ENCODE measurements around the gene NAPB. TPM values are rescaled to one million over a fixed set of nuclear protein-coding genes. Genes with fewer than 3 reads are reported as not detected.

Gene NAPB
- total and polyA plus RNA-seq, 8 donors, result 2.3 to 11.7 (median 4.2) TPM

- 61 to 79% methylated on average over 3 of the region's 3 CpGs for WGBS, 2 donors
- Histone ChIP-seq H3K9me3 (no peaks in the 10 kb centered on the region), H3K4me1 (peaks cover 7 to 28% (median 14%) of the 10 kb centered on the region in 3 donors), H3K27ac (no peak overlapping the region), H3K27me3 (no peaks in the 10 kb centered on the region), H3K4me3 (no peak overlapping the region), H3K36me3 (peaks cover 0 to 33% (median 18%) of the 10 kb centered on the region in 3 donors)
- TF ChIP-seq, protein P1, sequence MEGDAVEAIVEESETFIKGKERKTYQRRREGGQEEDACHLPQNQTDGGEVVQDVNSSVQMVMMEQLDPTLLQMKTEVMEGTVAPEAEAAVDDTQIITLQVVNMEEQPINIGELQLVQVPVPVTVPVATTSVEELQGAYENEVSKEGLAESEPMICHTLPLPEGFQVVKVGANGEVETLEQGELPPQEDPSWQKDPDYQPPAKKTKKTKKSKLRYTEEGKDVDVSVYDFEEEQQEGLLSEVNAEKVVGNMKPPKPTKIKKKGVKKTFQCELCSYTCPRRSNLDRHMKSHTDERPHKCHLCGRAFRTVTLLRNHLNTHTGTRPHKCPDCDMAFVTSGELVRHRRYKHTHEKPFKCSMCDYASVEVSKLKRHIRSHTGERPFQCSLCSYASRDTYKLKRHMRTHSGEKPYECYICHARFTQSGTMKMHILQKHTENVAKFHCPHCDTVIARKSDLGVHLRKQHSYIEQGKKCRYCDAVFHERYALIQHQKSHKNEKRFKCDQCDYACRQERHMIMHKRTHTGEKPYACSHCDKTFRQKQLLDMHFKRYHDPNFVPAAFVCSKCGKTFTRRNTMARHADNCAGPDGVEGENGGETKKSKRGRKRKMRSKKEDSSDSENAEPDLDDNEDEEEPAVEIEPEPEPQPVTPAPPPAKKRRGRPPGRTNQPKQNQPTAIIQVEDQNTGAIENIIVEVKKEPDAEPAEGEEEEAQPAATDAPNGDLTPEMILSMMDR (IDR thresholded peaks at IDR 0.05), result no peak
- intact Hi-C loops (cut with DNase I), result no loop called here
- DNase-seq (no peak), FAIRE-seq (no peak), ATAC-seq (no peak)
Measured at GRCh38 chr20:23370873-23371272, 50.4 kb downstream of the NAPB start.

DNA sequence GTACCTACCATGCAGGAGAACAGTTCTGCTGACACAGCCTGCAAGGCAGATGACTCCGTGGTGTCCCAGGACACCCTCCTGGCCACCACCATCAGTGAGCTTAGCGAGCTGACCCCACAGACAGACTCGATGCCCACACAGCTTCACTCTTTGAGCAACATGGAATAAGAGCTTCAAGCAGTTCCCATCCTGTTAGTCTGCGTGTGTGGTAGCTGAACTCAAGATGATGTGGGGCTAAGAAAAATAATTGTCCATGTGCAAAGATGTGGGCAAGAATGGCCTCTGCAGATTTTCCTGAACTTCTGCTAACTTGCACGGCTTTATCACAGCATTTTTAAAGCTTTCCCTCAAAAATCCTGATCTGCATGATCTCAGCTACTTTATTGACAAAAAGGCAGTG lies 51.0 kb downstream of the NAPB start:
- Histone ChIP-seq H3K27me3 (no peaks in the 10 kb centered on the region), H3K4me1 (peaks cover 7 to 30% (median 15%) of the 10 kb centered on the region in 3 donors), H3K9me3 (no peaks in the 10 kb centered on the region), H3K4me3 (no peak overlapping the region), H3K27ac (no peak overlapping the region), H3K36me3 (peaks cover 0 to 27% (median 18%) of the 10 kb centered on the region in 3 donors)
- WGBS, 2 donors, result 89 to 91% methylated on average over 5 of the region's 5 CpGs
- DNase-seq (no peak), FAIRE-seq (no peak), ATAC-seq (no peak)
- intact Hi-C loops (cut with DNase I), result no loop called here
- TF ChIP-seq, protein P1 (IDR thresholded peaks at IDR 0.05), result no peak

- H3K27ac ChIP-seq, result no peak overlapping the region
- ATAC-seq, result no peak
- intact Hi-C loops (cut with DNase I), result no loop called here
- H3K27me3 ChIP-seq, result no peaks in the 10 kb centered on the region
- H3K9me3 ChIP-seq, result no peaks in the 10 kb centered on the region
- no peak overlapping the region for H3K4me3 ChIP-seq
- 95 to 96% methylated on average over 14 of the region's 14 CpGs for WGBS, 2 donors
- H3K4me1 ChIP-seq, result peaks cover 7 to 30% (median 15%) of the 10 kb centered on the region in 3 donors
- DNase-seq, result no peak
- TF ChIP-seq, protein P1 (IDR thresholded peaks at IDR 0.05), result no peak
- no peak for FAIRE-seq
- H3K36me3 ChIP-seq, result peaks cover 0 to 26% (median 18%) of the 10 kb centered on the region in 3 donors
Measured at GRCh38 chr20:23369072-23369823, 52.0 kb downstream of the NAPB start.

DNA sequence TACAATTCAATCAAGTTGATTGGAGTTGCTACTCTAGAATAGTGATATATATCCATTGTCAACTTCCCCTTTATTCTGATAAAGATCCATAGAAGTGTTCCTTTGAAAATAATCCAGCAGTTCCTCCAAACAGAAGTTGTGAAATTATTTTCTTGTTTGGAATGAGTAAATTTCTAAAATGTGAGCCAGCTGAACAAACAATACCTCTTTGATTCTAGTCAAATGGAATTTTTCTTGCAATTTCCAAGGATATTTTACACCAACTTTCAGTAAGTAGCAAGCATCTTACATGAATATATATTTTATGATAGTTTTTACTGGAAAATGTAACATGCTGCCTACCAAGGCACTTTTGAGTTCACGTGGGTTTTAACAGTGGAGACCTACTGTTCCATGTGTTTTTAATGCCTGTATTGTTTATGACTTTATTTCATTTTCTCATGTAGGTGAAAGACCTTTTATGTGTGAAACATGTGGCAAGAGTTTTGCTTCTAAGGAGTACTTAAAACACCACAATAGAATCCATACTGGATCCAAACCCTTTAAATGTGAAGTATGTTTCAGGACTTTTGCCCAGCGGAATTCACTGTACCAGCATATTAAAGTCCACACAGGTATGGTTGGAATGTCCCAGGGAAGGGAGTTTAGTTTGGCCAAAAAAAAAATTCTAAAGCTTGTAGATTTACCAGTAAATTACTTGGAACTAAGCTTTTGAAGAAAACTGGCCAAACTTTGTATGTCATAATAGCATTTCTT lies 52.8 kb downstream of the NAPB start:
- FAIRE-seq (no peak), ATAC-seq (no peak), DNase-seq (no peak)
- H3K27ac ChIP-seq, result no peak overlapping the region
- intact Hi-C loops (cut with DNase I), result no loop called here
- TF ChIP-seq, protein P1 (IDR thresholded peaks at IDR 0.05), result no peak
- no peaks in the 10 kb centered on the region for H3K9me3 ChIP-seq
- peaks cover 7 to 33% (median 17%) of the 10 kb centered on the region in 3 donors for H3K4me1 ChIP-seq
- no peaks in the 10 kb centered on the region for H3K27me3 ChIP-seq
- 87 to 93% methylated on average over 2 of the region's 2 CpGs for WGBS, 2 donors
- H3K36me3 ChIP-seq, result peaks cover 0 to 26% (median 18%) of the 10 kb centered on the region in 3 donors
- H3K4me3 ChIP-seq, result no peak overlapping the region
